Effector memory CD8-positive, alpha-beta T cell (primary cell): ENCODE measurements around the gene PLEKHM1.
"Not testable (repeated sequence)": the region's sequence is repeated elsewhere in the genome, so short reads cannot be mapped to it uniquely, and the experiment has no call there.

ENCODE experiments used
- ATAC-seq: fragments of 150-1000 bp; cut with Tn5 transposase; replicated peaks from 2 replicates; pipeline ENCODE4 v1.10.0; 2021; ENCODE audit warnings: mild to moderate bottlenecking, moderate library complexity
- DNase-seq, 3 experiments: peaks; one replicate each; pipeline ENCODE4 v3.0.0; 2021
- H3K27ac Mint-ChIP-seq, 2 donors: one replicate each; pipeline ENCODE4 v1.8.0; 2022; ENCODE audit warnings: mild to moderate bottlenecking in 2 of 2, mixed read lengths in 2 of 2, moderate library complexity in 2 of 2
- H3K27me3 Mint-ChIP-seq, 2 donors: one replicate each; pipeline ENCODE4 v1.8.0; 2022; ENCODE audit warnings: mixed read lengths in 2 of 2
- H3K36me3 Mint-ChIP-seq: one replicate; pipeline ENCODE4 v1.8.0; 2022; ENCODE audit warnings: mild to moderate bottlenecking, moderate library complexity, mixed read lengths; ENCODE audit not compliant: insufficient read depth
- H3K4me1 Mint-ChIP-seq, 2 donors: one replicate each; pipeline ENCODE4 v1.8.0; 2022; ENCODE audit warnings: low read depth in 2 of 2, mixed read lengths in 2 of 2
- H3K4me3 Mint-ChIP-seq, 2 donors: one replicate each; pipeline ENCODE4 v1.8.0; 2022; ENCODE audit warnings: mild to moderate bottlenecking in 2 of 2, mixed read lengths in 2 of 2, moderate library complexity in 2 of 2
- H3K9me3 Mint-ChIP-seq, 2 donors: one replicate each; pipeline ENCODE4 v1.8.0; 2022; ENCODE audit warnings: mixed read lengths in 2 of 2
- total RNA-seq, 9 experiments: gene quantifications; one replicate each; lab custom pipeline; 2026; lab: John Stamatoyannopoulos, UW

PLEKHM1 gene
- 25.8 to 99.5 (median 56.5) reads per million in 9 experiments for total RNA-seq

GRCh38 chr17:45490615-45491433 lies at the start of gene PLEKHM1:
TSS of gene PLEKHM1 (minus strand) at chr17:45490721. CDS start at chr17:45482484, 8,237 bp downstream.
- H3K27me3 Mint-ChIP-seq, H3K9me3 Mint-ChIP-seq, H3K36me3 Mint-ChIP-seq: not testable (repeated sequence)
- Mint-ChIP-seq H3K27ac (peak within 1 kb of the TSS; percentile 90 to 98), H3K4me1 (peaks cover 17 to 23% of the 10 kb centered on the region in 2 donors), H3K4me3 (peak within 1 kb of the TSS; percentile 84 to 95)
- ATAC-seq (peak; percentile 94), DNase-seq (peak; percentile 66 to 77 (median 76))

GRCh38 chr17:45538168-45538567 lies 47.6 kb upstream of the PLEKHM1 start:
- DNase-seq, H3K36me3 Mint-ChIP-seq: not testable (repeated sequence)

GRCh38 chr17:45506072-45506471 lies 15.6 kb upstream of the PLEKHM1 start:
- H3K4me1 Mint-ChIP-seq, H3K4me3 Mint-ChIP-seq, H3K9me3 Mint-ChIP-seq, ATAC-seq, H3K27me3 Mint-ChIP-seq, DNase-seq: not testable (repeated sequence)
- H3K36me3 Mint-ChIP-seq, result peaks cover 11% of the 10 kb centered on the region
- H3K27ac Mint-ChIP-seq, result peak overlapping the region in 1 of 2 donors; percentile 31

More at GRCh38 chr17:45538168-45538567, 47.6 kb upstream of the PLEKHM1 start:
- ATAC-seq, H3K27me3 Mint-ChIP-seq, H3K27ac Mint-ChIP-seq, H3K4me1 Mint-ChIP-seq, H3K9me3 Mint-ChIP-seq, H3K4me3 Mint-ChIP-seq: not testable (repeated sequence)

GRCh38 chr17:45505183-45505582 lies 14.7 kb upstream of the PLEKHM1 start:
- H3K27me3 Mint-ChIP-seq, ATAC-seq, DNase-seq, H3K4me1 Mint-ChIP-seq, H3K9me3 Mint-ChIP-seq, H3K4me3 Mint-ChIP-seq: not testable (repeated sequence)
- peak overlapping the region; percentile 28 to 51 for H3K27ac Mint-ChIP-seq
- H3K36me3 Mint-ChIP-seq, result peaks cover 12% of the 10 kb centered on the region

- not testable (repeated sequence) for H3K27ac Mint-ChIP-seq, H3K4me3 Mint-ChIP-seq, H3K36me3 Mint-ChIP-seq, H3K27me3 Mint-ChIP-seq, DNase-seq, H3K9me3 Mint-ChIP-seq, H3K4me1 Mint-ChIP-seq
- peak; percentile 54 for ATAC-seq
Observed at GRCh38 chr17:45501092-45501707, 10.7 kb upstream of the PLEKHM1 start.

GRCh38 chr17:45500478-45500877 lies 10.0 kb upstream of the PLEKHM1 start:
- DNase-seq, H3K9me3 Mint-ChIP-seq, H3K36me3 Mint-ChIP-seq, H3K27ac Mint-ChIP-seq, H3K4me1 Mint-ChIP-seq, ATAC-seq, H3K27me3 Mint-ChIP-seq, H3K4me3 Mint-ChIP-seq: not testable (repeated sequence)

GRCh38 chr17:45499208-45499607 lies 8.7 kb upstream of the PLEKHM1 start:
- DNase-seq, result not testable (repeated sequence)

GRCh38 chr17:45498377-45498776 lies 7.9 kb upstream of the PLEKHM1 start:
- not testable (repeated sequence) for ATAC-seq, DNase-seq, H3K36me3 Mint-ChIP-seq, H3K27ac Mint-ChIP-seq, H3K27me3 Mint-ChIP-seq, H3K4me3 Mint-ChIP-seq, H3K9me3 Mint-ChIP-seq, H3K4me1 Mint-ChIP-seq

More at GRCh38 chr17:45499208-45499607, 8.7 kb upstream of the PLEKHM1 start:
- H3K4me1 Mint-ChIP-seq, H3K4me3 Mint-ChIP-seq, H3K36me3 Mint-ChIP-seq, ATAC-seq, H3K9me3 Mint-ChIP-seq, H3K27ac Mint-ChIP-seq, H3K27me3 Mint-ChIP-seq: not testable (repeated sequence)

GRCh38 chr17:45497449-45497848 lies 6.9 kb upstream of the PLEKHM1 start:
- not testable (repeated sequence) for ATAC-seq, H3K36me3 Mint-ChIP-seq, H3K27me3 Mint-ChIP-seq, H3K4me1 Mint-ChIP-seq, H3K4me3 Mint-ChIP-seq, DNase-seq, H3K27ac Mint-ChIP-seq, H3K9me3 Mint-ChIP-seq

GRCh38 chr17:45496507-45496906 lies 6.0 kb upstream of the PLEKHM1 start:
- H3K4me3 Mint-ChIP-seq, H3K4me1 Mint-ChIP-seq, DNase-seq, ATAC-seq, H3K27me3 Mint-ChIP-seq, H3K9me3 Mint-ChIP-seq, H3K27ac Mint-ChIP-seq, H3K36me3 Mint-ChIP-seq: not testable (repeated sequence)

- not testable (repeated sequence) for H3K4me3 Mint-ChIP-seq, ATAC-seq, H3K27me3 Mint-ChIP-seq, DNase-seq, H3K36me3 Mint-ChIP-seq, H3K4me1 Mint-ChIP-seq, H3K27ac Mint-ChIP-seq, H3K9me3 Mint-ChIP-seq
Observed at GRCh38 chr17:45494556-45494955, 4.0 kb upstream of the PLEKHM1 start.

- not testable (repeated sequence) for ATAC-seq
Observed at GRCh38 chr17:45492156-45492555, 1.6 kb upstream of the PLEKHM1 start.

GRCh38 chr17:45490198-45490597 lies 323 bp downstream of the PLEKHM1 start:
- ATAC-seq, H3K36me3 Mint-ChIP-seq, H3K9me3 Mint-ChIP-seq, H3K27me3 Mint-ChIP-seq: not testable (repeated sequence)
- peak in 1 of 3 experiments; percentile 5 for DNase-seq
- Mint-ChIP-seq H3K4me3 (peak overlapping the region; percentile 84 to 95), H3K27ac (peak overlapping the region; percentile 90 to 98), H3K4me1 (peaks cover 17 to 23% of the 10 kb centered on the region in 2 donors)

More at GRCh38 chr17:45492156-45492555, 1.6 kb upstream of the PLEKHM1 start:
- not testable (repeated sequence) for DNase-seq, H3K4me3 Mint-ChIP-seq, H3K27ac Mint-ChIP-seq, H3K36me3 Mint-ChIP-seq, H3K27me3 Mint-ChIP-seq, H3K9me3 Mint-ChIP-seq
- H3K4me1 Mint-ChIP-seq, result peaks cover 17 to 23% of the 10 kb centered on the region in 2 donors

- not testable (repeated sequence) for ATAC-seq, DNase-seq, H3K27me3 Mint-ChIP-seq, H3K9me3 Mint-ChIP-seq
- Mint-ChIP-seq H3K36me3 (peaks cover 11% of the 10 kb centered on the region), H3K27ac (peak overlapping the region; percentile 74 to 98), H3K4me3 (peak overlapping the region; percentile 54 to 58), H3K4me1 (peaks cover 25 to 31% of the 10 kb centered on the region in 2 donors)
Observed at GRCh38 chr17:45487704-45488103, 2.8 kb downstream of the PLEKHM1 start.
